ENCODE results near the gene SNAI1. TPM values are rescaled to one million over a fixed set of nuclear protein-coding genes. Genes with fewer than 3 reads are reported as not detected.
A peak's percentile ranks its signal among the peaks of the same experiment; 100 is the strongest.

Gene SNAI1
- total RNA-seq, result 13.0 and 13.4 TPM in 2 replicates
- long read RNA-seq, partial matches to known transcripts, result 0 of 1 reads
- long read RNA-seq, other reads (novel, unspliced or antisense), result 0 of 1 reads

- Mint-ChIP-seq H3K4me3 (ENCODE audit: unreplicated experiment) (peak within 1 kb of the TSS; percentile 91), H3K36me3 (ENCODE audit: unreplicated experiment) (peaks cover 26% of the 10 kb centered on the region), H3K27me3 (ENCODE audit: unreplicated experiment) (no peaks in the 10 kb centered on the region), H3K27ac (ENCODE audit: unreplicated experiment) (peak within 1 kb of the TSS; percentile 81), H3K4me1 (ENCODE audit: unreplicated experiment) (peaks cover 59% of the 10 kb centered on the region), H3K9me3 (ENCODE audit: unreplicated experiment) (no peaks in the 10 kb centered on the region)
- TF ChIP-seq CTCF (IDR thresholded peaks at IDR 0.05), result peak; percentile 68
- DNase-seq (ENCODE audit: extremely low spot score, unreplicated experiment), result peak; percentile 92
These were observed at the start of gene SNAI1 for GRCh38 chr20:49982346-49983122. Gene SNAI1 (plus strand): TSS chr20:49982980. CDS start chr20:49983060, 80 bp downstream.

GRCh38 chr20:49935746-49936152 lies 47.0 kb upstream of the SNAI1 start:
- Mint-ChIP-seq H3K9me3 (ENCODE audit: unreplicated experiment) (no peaks in the 10 kb centered on the region), H3K27me3 (ENCODE audit: unreplicated experiment) (no peaks in the 10 kb centered on the region), H3K4me1 (ENCODE audit: unreplicated experiment) (peaks cover 35% of the 10 kb centered on the region), H3K4me3 (ENCODE audit: unreplicated experiment) (peak overlapping the region; percentile 95), H3K27ac (ENCODE audit: unreplicated experiment) (no peak overlapping the region), H3K36me3 (ENCODE audit: unreplicated experiment) (peaks cover 3% of the 10 kb centered on the region)
- no peak for DNase-seq (ENCODE audit: extremely low spot score, unreplicated experiment)
- no peak for TF ChIP-seq CTCF (IDR thresholded peaks at IDR 0.05)

- H3K9me3 Mint-ChIP-seq (ENCODE audit: unreplicated experiment), result no peaks in the 10 kb centered on the region
These were observed 46.4 kb upstream of the SNAI1 start, which contains the start of gene RNF114 for GRCh38 chr20:49936153-49937026. Gene RNF114 (plus strand): TSS chr20:49936397. CDS start chr20:49936413, 16 bp downstream.

GRCh38 chr20:49937027-49937929 lies 45.5 kb upstream of the SNAI1 start:
- Mint-ChIP-seq H3K4me3 (ENCODE audit: unreplicated experiment) (peak overlapping the region; percentile 95), H3K9me3 (ENCODE audit: unreplicated experiment) (no peaks in the 10 kb centered on the region), H3K4me1 (ENCODE audit: unreplicated experiment) (peaks cover 37% of the 10 kb centered on the region), H3K36me3 (ENCODE audit: unreplicated experiment) (peaks cover 11% of the 10 kb centered on the region), H3K27me3 (ENCODE audit: unreplicated experiment) (no peaks in the 10 kb centered on the region), H3K27ac (ENCODE audit: unreplicated experiment) (peak overlapping the region; percentile 91)
- DNase-seq (ENCODE audit: extremely low spot score, unreplicated experiment), result no peak
- no peak for TF ChIP-seq CTCF (IDR thresholded peaks at IDR 0.05)

More at GRCh38 chr20:49936153-49937026, 46.4 kb upstream of the SNAI1 start, which contains the start of gene RNF114:
- Mint-ChIP-seq H3K4me1 (ENCODE audit: unreplicated experiment) (peaks cover 36% of the 10 kb centered on the region), H3K27me3 (ENCODE audit: unreplicated experiment) (no peaks in the 10 kb centered on the region), H3K27ac (ENCODE audit: unreplicated experiment) (peak within 1 kb of the TSS; percentile 91), H3K4me3 (ENCODE audit: unreplicated experiment) (peak within 1 kb of the TSS; percentile 95), H3K36me3 (ENCODE audit: unreplicated experiment) (peaks cover 9% of the 10 kb centered on the region)
- peak; percentile 10 for TF ChIP-seq CTCF (IDR thresholded peaks at IDR 0.05)
- peak; percentile 96 for DNase-seq (ENCODE audit: extremely low spot score, unreplicated experiment)

All from osteocyte (in vitro differentiated cells).